ENCODE data around the gene GABRA4.

GABRA4 gene

GRCh38 chr4:46977245-46977644, 16.1 kb downstream of the GABRA4 start:
- DNase-seq, result no peak

GRCh38 chr4:46975812-46976553, 17.4 kb downstream of the GABRA4 start:
- DNase-seq, result no peak

GRCh38 chr4:46974891-46975543, 18.4 kb downstream of the GABRA4 start:
- DNase-seq, result no peak

- no peak for DNase-seq
Measured at GRCh38 chr4:46968847-46969246, 24.5 kb downstream of the GABRA4 start.

- DNase-seq, result no peak
Measured at GRCh38 chr4:46967631-46968030, 25.8 kb downstream of the GABRA4 start.

GRCh38 chr4:46958742-46959488, 34.5 kb downstream of the GABRA4 start:
- DNase-seq, result no peak

GRCh38 chr4:46956451-46956850, 36.9 kb downstream of the GABRA4 start:
- no peak for DNase-seq

GRCh38 chr4:46955601-46956000, 37.8 kb downstream of the GABRA4 start:
- DNase-seq, result no peak

- DNase-seq, result no peak
Measured at GRCh38 chr4:46954643-46955042, 38.7 kb downstream of the GABRA4 start.

- no peak for DNase-seq
Measured at GRCh38 chr4:46953564-46953963, 39.8 kb downstream of the GABRA4 start.

- DNase-seq, result no peak
Measured at GRCh38 chr4:46952451-46952850, 40.9 kb downstream of the GABRA4 start.

GRCh38 chr4:46950826-46951225, 42.6 kb downstream of the GABRA4 start:
- DNase-seq, result no peak

- no peak for DNase-seq
Measured at GRCh38 chr4:46949822-46950221, 43.6 kb downstream of the GABRA4 start.

GRCh38 chr4:46947541-46947940, 45.8 kb downstream of the GABRA4 start:
- no peak for DNase-seq

GRCh38 chr4:46946919-46947536, 46.4 kb downstream of the GABRA4 start:
- no peak for DNase-seq

GRCh38 chr4:46945062-46945461, 48.3 kb downstream of the GABRA4 start:
- DNase-seq, result no peak

GRCh38 chr4:46944345-46944744, 49.0 kb downstream of the GABRA4 start:
- no peak for DNase-seq

GRCh38 chr4:46937493-46937892, 55.9 kb downstream of the GABRA4 start:
- no peak for DNase-seq

- no peak for DNase-seq
Measured at GRCh38 chr4:46934726-46935125, 58.7 kb downstream of the GABRA4 start.

GRCh38 chr4:46933686-46934085, 59.7 kb downstream of the GABRA4 start:
- no peak for DNase-seq

- peak; percentile 9 for DNase-seq
Measured at GRCh38 chr4:46931981-46932380, 61.4 kb downstream of the GABRA4 start.

GRCh38 chr4:46930891-46931290, 62.5 kb downstream of the GABRA4 start:
- DNase-seq, result no peak

- DNase-seq, result no peak
Measured at GRCh38 chr4:46927201-46927600, 66.2 kb downstream of the GABRA4 start.

All from stimulated activated CD4-positive, alpha-beta T cell treated with anti-CD3 and anti-CD28 coated beads, Interleukin-15, amount 100 ng/mL, for 24 hours (primary cell).